ENCODE results near the gene RNF6.

- TF ChIP-seq CTCF (IDR thresholded peaks at IDR 0.05; ENCODE audit: poor library complexity, severe bottlenecking) (no peak), EZH2 (IDR thresholded peaks at IDR 0.05; ENCODE audit: borderline replicate concordance, insufficient read depth, low read length, poor library complexity, severe bottlenecking) (no peak)
Observed at GRCh38 chr13:26253262-26253786, 31.2 kb upstream of the RNF6 start.

Measured in neural cell (in vitro differentiated cells).